Measurements from ENCODE around the gene CDH13.

DNA sequence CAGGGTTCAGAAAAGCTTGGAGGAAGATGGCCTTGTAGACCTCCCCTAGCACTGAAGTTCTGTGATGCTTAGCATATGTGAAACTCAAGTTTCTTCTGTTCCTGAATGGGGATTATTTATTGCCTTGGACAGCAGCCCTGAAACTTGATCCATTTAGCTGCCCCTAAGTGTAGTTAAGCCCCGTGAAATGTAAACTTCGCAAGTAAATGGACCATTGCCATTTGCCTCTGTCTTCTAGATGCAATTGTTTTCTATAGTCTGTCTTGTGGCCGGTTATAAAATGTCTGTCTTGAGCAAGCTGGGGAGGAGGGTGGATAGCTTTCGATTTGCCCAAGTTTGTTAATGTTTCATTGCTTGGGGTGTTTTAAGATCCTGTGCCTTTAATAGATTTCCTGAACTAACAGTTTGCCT lies 261.8 kb downstream of the CDH13 start:
- no peak for TF ChIP-seq CTCF (IDR thresholded peaks at IDR 0.05)
- TF ChIP-seq POLR2A (IDR thresholded peaks at IDR 0.05), result no peak

All from body of pancreas (tissue), 4 donors.